ENCODE data around the gene LPIN1. TPM values are rescaled to one million over a fixed set of nuclear protein-coding genes. Genes with fewer than 3 reads are reported as not detected.

Gene LPIN1
- total and polyA plus RNA-seq, 2 of the 13 experiments (the other 11 are each of a cell fraction or from before 2014, with no cell fraction given) = 9.7 to 19.4 TPM

DNA sequence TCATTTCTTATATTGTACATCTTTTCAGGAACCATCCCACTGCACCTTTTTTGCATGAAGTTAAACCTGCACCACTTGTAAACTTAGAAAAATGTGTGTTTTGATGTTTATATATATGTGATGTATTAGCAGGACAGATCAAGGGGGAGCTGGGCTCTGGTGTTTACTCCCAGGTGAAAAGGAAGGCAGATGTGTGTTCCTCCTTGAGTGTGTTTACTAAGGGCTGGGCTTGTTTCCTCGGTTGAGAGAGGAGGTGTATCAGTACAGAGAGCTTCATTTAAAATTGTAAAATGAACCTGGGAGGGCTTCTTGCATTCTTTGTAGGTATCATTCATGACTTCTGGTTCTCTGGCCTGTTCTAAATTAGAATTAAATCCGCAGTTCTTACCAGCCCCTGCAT, 14.8 kb downstream of the LPIN1 start:
- TF ChIP-seq TRIM22 (IDR thresholded peaks at IDR 0.05) = no peak
- no peak for TF ChIP-seq PHF5A (CRISPR knock-in tag; IDR thresholded peaks at IDR 0.05; ENCODE audit: low read depth, unreplicated experiment)
- no peak for TF ChIP-seq GPN1 (CRISPR knock-in tag; IDR thresholded peaks at IDR 0.05; ENCODE audit: borderline replicate concordance)
- TF ChIP-seq ZNF615 (CRISPR knock-in tag; IDR thresholded peaks at IDR 0.05; ENCODE audit: borderline replicate concordance) = no peak
- TF ChIP-seq ZNF275 (CRISPR knock-in tag; IDR thresholded peaks at IDR 0.05; ENCODE audit: borderline replicate concordance) = no peak
- no peak for TF ChIP-seq DBP (CRISPR knock-in tag; IDR thresholded peaks at IDR 0.05; ENCODE audit: not compliant biosample characterization)
- TF ChIP-seq KLF6 (CRISPR knock-in tag; IDR thresholded peaks at IDR 0.05) = no peak
- TF ChIP-seq MED13 (CRISPR knock-in tag; IDR thresholded peaks at IDR 0.05) = no peak
- TF ChIP-seq MTA3 (CRISPR knock-in tag; IDR thresholded peaks at IDR 0.05) = no peak
- no peak for TF ChIP-seq STAG1 (CRISPR knock-in tag; IDR thresholded peaks at IDR 0.05)
- no peak for TF ChIP-seq PREB (CRISPR knock-in tag; IDR thresholded peaks at IDR 0.05)
- TF ChIP-seq ZSCAN30 (CRISPR knock-in tag; IDR thresholded peaks at IDR 0.05) = no peak
- TF ChIP-seq ATF7 (IDR thresholded peaks at IDR 0.05) = no peak
- no peak for TF ChIP-seq ATF7 (CRISPR knock-in tag; IDR thresholded peaks at IDR 0.05)
- no peak for TF ChIP-seq NPAS2 (CRISPR knock-in tag; IDR thresholded peaks at IDR 0.05; ENCODE audit: borderline replicate concordance)
- TF ChIP-seq ZNF790 (CRISPR knock-in tag; IDR thresholded peaks at IDR 0.05; ENCODE audit: borderline replicate concordance) = no peak
- no peak for TF ChIP-seq SAP130 (CRISPR knock-in tag; IDR thresholded peaks at IDR 0.05; ENCODE audit: low read depth)
- no peak for TF ChIP-seq TAF1 (CRISPR knock-in tag; IDR thresholded peaks at IDR 0.05)
- no peak for TF ChIP-seq SIN3B (IDR thresholded peaks at IDR 0.05; ENCODE audit: low read length)
- TF ChIP-seq ZFP37 (CRISPR knock-in tag; IDR thresholded peaks at IDR 0.05; ENCODE audit: borderline replicate concordance) = no peak
- FAIRE-seq = no peak
- in situ Hi-C loops (cut with HindIII; ENCODE audit: extremely low pct_ligation_motif_present, low pct_unique_long_range_greater_than_20kb) (no loop called here), intact Hi-C loops (cut with micrococcal nuclease; ENCODE audit: unreplicated experiment) (no loop called here)
- no peak for ATAC-seq
- no peak overlapping the region for H3K9ac ChIP-seq (ENCODE audit: insufficient read depth, low read depth, low read length)
- H3K4me2 ChIP-seq (ENCODE audit: low read depth, low read length) = no peak overlapping the region
- ChIA-PET CTCF (ENCODE audit: low intra/inter-chr PET ratio, low total read pairs) (no interaction called here), POLR2A (no interaction called here)
- WGBS (ENCODE audit: low lambda C conversion rate) = 70% methylated on average over 2 of the region's 2 CpGs
- H4K20me1 ChIP-seq (ENCODE audit: insufficient read depth, low read length) = peaks cover 6% of the 10 kb centered on the region; the same call in 1 of the 2 replicates
- H3K4me3 ChIP-seq (replicated peaks in 1 of 3; ENCODE audit: insufficient read depth in 1 of 3, low read depth in 2 of 3, low read length in 3 of 3) = no peak overlapping the region
- peaks cover 0 to 11% of the 10 kb centered on the region in 2 experiments; a peak in 3 of 5 replicates for H3K36me3 ChIP-seq (replicated peaks in 1 of 2; ENCODE audit: control insufficient read depth in 1 of 2, insufficient read depth in 2 of 2, low read length in 2 of 2)
- H3K79me2 ChIP-seq (ENCODE audit: insufficient read depth, low read length) = no peaks in the 10 kb centered on the region
- peaks cover 15% of the 10 kb centered on the region for H3K4me1 ChIP-seq (ENCODE audit: insufficient read depth, low read length)
- H3K27ac ChIP-seq (ENCODE audit: extremely low read length, insufficient read depth, low read length) = no peak overlapping the region
- BruUV-seq (replicated peaks) = no TSS peak
- no peaks in the 10 kb centered on the region for H3K9me3 ChIP-seq (ENCODE audit: low read length)
- H3K27me3 ChIP-seq (ENCODE audit: control insufficient read depth in 1 of 2, insufficient read depth in 2 of 2, low read length in 2 of 2) = no peaks in the 10 kb centered on the region
- no peak for DNase-seq (ENCODE audit: low spot score)
- H2AFZ ChIP-seq (ENCODE audit: low read length) = no peak overlapping the region
